Mesendoderm (in vitro differentiated cells): Measurements from ENCODE around the gene SUN5.

Experiments
- DNase-seq: peaks from one replicate; pipeline ENCODE4 v3.0.0; 2013
- H2AK5ac ChIP-seq: 2 replicates; pipeline ENCODE4 v1.6.1; 2013; ENCODE audit warnings: low read length, inconsistent platforms
- H2BK120ac ChIP-seq: 2 replicates; pipeline ENCODE4 v1.6.1; 2013; ENCODE audit warnings: low read depth, mild to moderate bottlenecking, low read length, moderate library complexity, mixed read lengths
- H2BK15ac ChIP-seq: replicated peaks from 2 replicates; pipeline ENCODE4 v1.6.1; 2013; ENCODE audit warnings: low read depth, mild to moderate bottlenecking, moderate library complexity
- H2BK5ac ChIP-seq: 2 replicates; pipeline ENCODE4 v1.6.1; 2013; ENCODE audit warnings: low read length, inconsistent platforms
- H3K18ac ChIP-seq: 2 replicates; pipeline ENCODE4 v1.6.1; 2013; ENCODE audit warnings: mild to moderate bottlenecking, low read length, mixed read lengths
- H3K23ac ChIP-seq: one replicate; pipeline ENCODE4 v1.6.1; 2013; ENCODE audit warnings: low read length
- H3K27ac ChIP-seq: 2 replicates; pipeline ENCODE4 v1.5.1; 2013; ENCODE audit warnings: low read depth, mild to moderate bottlenecking, inconsistent platforms, low read length, moderate library complexity
- H3K27me3 ChIP-seq: 2 replicates; pipeline ENCODE4 v1.6.1; 2013; ENCODE audit warnings: low read length, control low read depth, mild to moderate bottlenecking, inconsistent platforms; ENCODE audit not compliant: insufficient read depth, poor library complexity
- H3K36me3 ChIP-seq: 2 replicates; pipeline ENCODE4 v1.6.1; 2013; ENCODE audit warnings: low read length, inconsistent platforms; ENCODE audit not compliant: control insufficient read depth, insufficient read depth
- H3K4ac ChIP-seq: one replicate; pipeline ENCODE4 v1.6.1; 2013; ENCODE audit warnings: low read depth, mild to moderate bottlenecking, low read length, moderate library complexity
- H3K4me1 ChIP-seq: 2 replicates; pipeline ENCODE4 v1.6.1; 2013; ENCODE audit warnings: low read depth, low read length, inconsistent platforms; ENCODE audit not compliant: control insufficient read depth
- H3K4me2 ChIP-seq: 2 replicates; pipeline ENCODE4 v1.6.1; 2013; ENCODE audit warnings: low read length
- H3K4me3 ChIP-seq: 2 replicates; pipeline ENCODE4 v1.5.1; 2013; ENCODE audit warnings: mild to moderate bottlenecking, low read length
- H3K56ac ChIP-seq: one replicate; pipeline ENCODE4 v1.6.1; 2013; ENCODE audit warnings: low read length
- H3K79me1 ChIP-seq: 2 replicates; pipeline ENCODE4 v1.6.1; 2013; ENCODE audit warnings: low read length, inconsistent platforms
- H3K79me2 ChIP-seq: 2 replicates; pipeline ENCODE4 v1.6.1; 2013; ENCODE audit warnings: mild to moderate bottlenecking, low read length; ENCODE audit not compliant: control insufficient read depth, insufficient read depth
- H3K9ac ChIP-seq: 2 replicates; pipeline ENCODE4 v1.6.1; 2013; ENCODE audit warnings: low read length, inconsistent platforms
- H4K5ac ChIP-seq: one replicate; pipeline ENCODE4 v1.6.1; 2013; ENCODE audit warnings: low read length
- H4K8ac ChIP-seq: one replicate; pipeline ENCODE4 v1.6.1; 2013; ENCODE audit warnings: low read depth, mild to moderate bottlenecking, control low read depth, low read length, moderate library complexity
- WGBS: extraction: QIAGEN DNeasy Blood & Tissue Kit; methylation state at CpG from one replicate; pipeline ENCODE4 v1.1.7; 2013; ENCODE audit warnings: low lambda C conversion rate, missing lambda C conversion rate; ENCODE audit not compliant: insufficient coverage; ENCODE audit errors: extremely low coverage; 5-methylcytosine and 5-hydroxymethylcytosine counted together

The SUN5 gene

DNA sequence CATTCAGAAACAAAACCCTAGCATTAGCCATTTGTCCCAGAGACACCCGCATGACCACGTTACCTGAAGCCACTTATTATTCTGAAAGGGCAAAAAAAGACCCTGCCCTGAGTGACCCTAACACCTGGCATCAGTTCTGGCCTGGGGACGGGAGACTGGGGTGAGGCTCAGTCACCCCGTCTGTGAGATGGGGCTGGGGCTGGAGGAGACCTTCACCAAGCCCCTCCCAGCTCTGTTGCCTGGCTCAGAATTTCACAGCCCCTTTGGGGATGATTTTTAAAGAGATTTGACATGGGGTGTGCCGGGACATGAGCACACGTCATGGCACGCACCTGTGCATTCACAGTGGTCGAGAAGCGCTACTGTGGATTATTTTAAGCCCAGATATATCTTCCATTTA is 25.8 kb upstream of the SUN5 start:
- Histone ChIP-seq H2BK15ac (no peak overlapping the region), H4K5ac (no peak overlapping the region)
- no CpG with 5 or more reads among the region's 9 CpGs for WGBS

DNA sequence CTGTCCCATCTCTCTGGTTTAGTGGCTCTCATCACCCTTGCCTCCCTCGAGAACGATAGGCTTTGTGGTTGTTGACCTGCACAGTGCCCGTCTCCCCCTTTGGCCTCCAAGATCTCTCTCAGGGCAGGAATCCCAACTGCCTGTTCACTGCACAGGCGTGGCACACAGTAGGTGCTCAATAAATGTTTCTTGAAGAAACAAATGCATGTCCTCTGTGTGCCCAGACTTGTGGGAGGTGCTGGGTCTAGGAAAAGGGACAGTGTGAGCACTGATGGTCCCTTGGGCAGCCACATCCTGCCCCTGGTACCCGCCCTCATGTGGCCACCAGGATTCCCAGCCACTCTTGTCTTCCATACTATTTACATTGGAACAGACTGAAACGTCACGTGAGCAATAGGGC is 24.6 kb upstream of the SUN5 start:
- H3K36me3 ChIP-seq, result no peaks in the 10 kb centered on the region
- H3K23ac ChIP-seq, result no peak overlapping the region
- no peak overlapping the region for H4K5ac ChIP-seq
- DNase-seq, result no peak
- no peaks in the 10 kb centered on the region for H3K79me1 ChIP-seq
- peaks cover 3% of the 10 kb centered on the region for H3K4me1 ChIP-seq
- no peak overlapping the region for H3K18ac ChIP-seq
- H2AK5ac ChIP-seq, result no peak overlapping the region
- H2BK120ac ChIP-seq, result no peak overlapping the region
- H3K9ac ChIP-seq, result no peak overlapping the region
- H2BK15ac ChIP-seq, result no peak overlapping the region
- H3K4ac ChIP-seq, result no peak overlapping the region
- no peak overlapping the region for H3K27ac ChIP-seq
- no peaks in the 10 kb centered on the region for H3K79me2 ChIP-seq
- no peaks in the 10 kb centered on the region for H3K27me3 ChIP-seq
- no peak overlapping the region for H2BK5ac ChIP-seq
- H3K56ac ChIP-seq, result no peak overlapping the region
- H4K8ac ChIP-seq, result no peak overlapping the region
- H3K4me3 ChIP-seq, result no peak overlapping the region
- WGBS, result no CpG with 5 or more reads among the region's 7 CpGs
- no peak overlapping the region for H3K4me2 ChIP-seq

More for the DNA sequence above, 25.8 kb upstream of the SUN5 start:
- Histone ChIP-seq H3K56ac (no peak overlapping the region), H3K9ac (no peak overlapping the region), H2BK120ac (no peak overlapping the region), H3K36me3 (no peaks in the 10 kb centered on the region), H2BK5ac (no peak overlapping the region), H3K27ac (no peak overlapping the region), H3K79me1 (no peaks in the 10 kb centered on the region), H3K27me3 (no peaks in the 10 kb centered on the region), H3K79me2 (no peaks in the 10 kb centered on the region), H3K18ac (no peak overlapping the region), H3K4me1 (no peaks in the 10 kb centered on the region), H3K4ac (no peak overlapping the region), H3K4me3 (no peak overlapping the region), H4K8ac (no peak overlapping the region), H3K23ac (no peak overlapping the region), H2AK5ac (no peak overlapping the region), H3K4me2 (no peak overlapping the region)
- no peak for DNase-seq

DNA sequence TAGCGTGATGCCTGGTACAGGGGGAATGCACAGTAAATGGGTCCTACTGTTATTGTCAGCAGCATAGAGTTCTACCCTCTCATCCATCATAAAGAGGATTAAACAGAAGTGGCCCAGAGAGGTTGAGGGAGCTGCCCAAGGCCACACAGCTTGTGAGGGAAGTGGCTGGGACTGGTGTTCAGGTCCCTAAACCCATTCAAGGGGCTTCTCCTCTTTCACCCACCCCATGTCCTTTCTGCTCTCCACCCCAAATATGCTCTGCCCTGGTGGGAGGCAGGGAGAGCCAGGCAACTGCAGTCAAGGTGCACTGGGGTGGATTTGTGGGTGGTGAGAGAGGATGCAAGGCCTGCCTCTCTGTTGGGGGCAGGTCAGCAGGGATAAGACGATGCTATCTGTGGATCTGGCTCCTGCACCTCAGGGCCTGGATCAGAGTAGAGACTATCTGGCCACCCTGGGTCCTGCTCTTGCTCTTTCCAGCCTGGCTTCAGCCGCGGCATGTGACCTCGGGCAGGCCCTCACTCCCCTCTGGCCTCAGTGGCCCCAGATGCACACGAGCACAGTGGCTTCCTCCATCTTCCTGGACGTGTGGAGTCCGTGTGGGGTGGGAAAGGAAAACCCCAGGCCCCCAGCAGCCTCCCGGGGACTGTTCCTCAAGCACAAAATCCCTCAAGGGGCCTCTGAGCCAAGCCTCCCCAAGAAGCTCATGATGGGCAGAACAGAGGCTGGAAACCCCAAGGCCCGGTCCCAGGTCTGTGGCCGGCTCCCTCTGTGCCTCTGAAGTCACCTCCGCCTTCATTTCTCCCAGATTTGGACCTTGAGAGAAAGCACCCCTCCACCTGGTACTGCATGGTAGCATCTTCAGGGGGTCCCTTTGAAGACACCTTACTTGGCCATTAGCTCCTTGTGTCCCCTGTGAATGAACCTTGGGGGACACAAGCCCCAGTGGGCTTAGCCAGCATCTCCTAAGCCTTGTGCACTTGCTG is 23.8 kb upstream of the SUN5 start:
- no peak for DNase-seq

DNA sequence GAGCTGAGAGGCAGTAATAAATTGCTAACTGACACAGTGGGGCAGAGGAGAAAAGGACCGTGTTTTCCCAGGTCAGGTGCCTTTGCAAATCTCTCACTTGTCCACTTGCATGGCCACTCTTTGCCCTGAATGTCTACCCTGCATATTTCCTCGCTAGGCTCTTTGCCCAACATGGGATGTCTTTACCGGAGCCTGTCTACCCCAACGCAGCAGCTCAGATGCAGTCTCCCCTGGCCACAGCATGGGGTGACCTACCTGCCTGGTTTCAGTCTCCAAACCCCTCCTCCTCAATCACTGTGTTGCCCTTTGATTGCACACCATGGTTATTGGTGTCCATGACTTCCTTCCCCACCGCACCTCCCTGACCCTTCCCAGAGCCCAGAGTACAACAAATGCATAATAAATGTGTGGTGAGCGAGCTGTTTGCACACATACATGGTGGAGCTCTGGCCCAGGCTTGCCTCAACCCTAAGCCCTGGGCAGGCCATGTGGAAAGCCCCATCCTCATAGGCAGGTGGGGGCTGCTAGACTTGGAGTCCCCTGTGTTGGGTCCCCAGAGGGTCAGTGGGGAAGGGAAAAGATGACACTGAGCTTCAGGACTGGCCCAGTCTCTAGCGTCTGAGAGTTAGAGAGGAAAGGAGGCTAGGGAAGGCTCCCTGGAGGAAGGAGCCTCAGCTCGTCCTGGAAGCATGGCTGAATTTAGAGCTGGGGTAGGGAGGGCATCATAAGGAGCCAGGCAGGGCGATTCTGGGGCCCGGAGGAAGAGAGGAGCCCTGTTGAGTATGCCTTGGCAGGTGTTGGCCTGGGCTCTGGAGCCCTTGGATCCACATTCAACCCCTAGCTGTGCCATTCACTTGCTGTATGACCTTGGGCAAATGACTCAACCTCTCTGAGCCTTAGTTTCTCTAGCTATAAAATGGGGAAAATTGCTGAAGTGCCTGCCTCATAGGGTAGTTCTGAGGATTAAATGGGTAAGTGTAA is 22.8 kb upstream of the SUN5 start:
- no peak overlapping the region for H4K5ac ChIP-seq
- H3K4me2 ChIP-seq, result no peak overlapping the region
- no peaks in the 10 kb centered on the region for H3K36me3 ChIP-seq
- H3K18ac ChIP-seq, result no peak overlapping the region
- no peak overlapping the region for H4K8ac ChIP-seq
- no peak overlapping the region for H3K27ac ChIP-seq
- no peak overlapping the region for H3K9ac ChIP-seq
- no peaks in the 10 kb centered on the region for H3K79me2 ChIP-seq
- no CpG with 5 or more reads among the region's 10 CpGs for WGBS
- no peak overlapping the region for H3K23ac ChIP-seq
- no peak overlapping the region for H2BK5ac ChIP-seq
- no peak overlapping the region for H2BK120ac ChIP-seq
- no peak overlapping the region for H3K4me3 ChIP-seq
- no peak overlapping the region for H3K56ac ChIP-seq
- no peak overlapping the region for H2BK15ac ChIP-seq
- no peak overlapping the region for H3K4ac ChIP-seq
- H2AK5ac ChIP-seq, result no peak overlapping the region
- H3K4me1 ChIP-seq, result peaks cover 7% of the 10 kb centered on the region
- no peaks in the 10 kb centered on the region for H3K79me1 ChIP-seq
- no peak for DNase-seq
- H3K27me3 ChIP-seq, result no peaks in the 10 kb centered on the region

More for the DNA sequence above, 23.8 kb upstream of the SUN5 start:
- Histone ChIP-seq H3K36me3 (no peaks in the 10 kb centered on the region), H4K5ac (no peak overlapping the region), H2AK5ac (no peak overlapping the region), H3K79me1 (no peaks in the 10 kb centered on the region), H2BK120ac (no peak overlapping the region), H4K8ac (no peak overlapping the region), H2BK5ac (no peak overlapping the region), H3K23ac (no peak overlapping the region), H3K18ac (no peak overlapping the region), H3K27me3 (no peaks in the 10 kb centered on the region), H3K4ac (no peak overlapping the region), H2BK15ac (no peak overlapping the region), H3K4me2 (no peak overlapping the region), H3K27ac (no peak overlapping the region), H3K4me3 (no peak overlapping the region), H3K4me1 (peaks cover 7% of the 10 kb centered on the region), H3K79me2 (no peaks in the 10 kb centered on the region), H3K56ac (no peak overlapping the region), H3K9ac (no peak overlapping the region)
- no CpG with 5 or more reads among the region's 12 CpGs for WGBS

DNA sequence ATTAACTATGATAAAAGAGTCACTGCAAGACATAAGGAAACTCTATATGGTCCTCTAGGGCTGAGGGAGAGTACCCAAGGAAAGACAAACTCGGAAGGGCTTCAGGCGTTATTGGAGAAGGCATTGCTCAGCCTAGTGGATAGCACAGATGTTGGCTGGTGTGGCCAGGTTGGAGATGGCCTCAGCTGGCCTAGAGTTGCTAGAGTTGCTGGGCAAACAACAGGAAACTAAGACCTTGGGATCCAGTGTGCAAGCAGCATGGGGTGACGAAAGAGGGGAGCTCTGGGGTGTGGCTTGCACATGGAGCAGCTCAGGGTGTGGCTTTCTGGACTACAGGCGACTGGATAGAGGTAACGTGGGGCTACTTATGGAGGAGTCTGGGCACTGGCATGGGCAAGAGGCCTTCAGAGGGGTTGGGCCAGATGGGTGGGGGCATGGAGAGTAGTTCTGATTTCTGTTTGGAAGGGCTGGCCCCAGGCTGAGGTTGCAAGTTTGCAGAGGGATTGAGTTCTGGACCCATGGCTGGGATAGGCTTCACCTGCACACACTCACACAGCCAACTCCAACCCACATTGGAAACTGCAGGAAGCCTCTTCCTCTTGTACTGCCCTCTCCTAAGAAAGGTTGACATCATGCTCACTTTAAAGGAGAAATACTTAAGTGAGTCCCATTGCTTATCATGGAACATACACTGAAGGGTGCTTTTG is 22.0 kb upstream of the SUN5 start:
- no peaks in the 10 kb centered on the region for H3K36me3 ChIP-seq
- H3K9ac ChIP-seq, result no peak overlapping the region
- H4K5ac ChIP-seq, result no peak overlapping the region
- no peak overlapping the region for H2BK15ac ChIP-seq
- H3K4me1 ChIP-seq, result peaks cover 7% of the 10 kb centered on the region
- no peak for DNase-seq
- H3K27me3 ChIP-seq, result no peaks in the 10 kb centered on the region
- no peaks in the 10 kb centered on the region for H3K79me1 ChIP-seq
- H3K18ac ChIP-seq, result no peak overlapping the region
- H3K27ac ChIP-seq, result no peak overlapping the region
- H3K56ac ChIP-seq, result no peak overlapping the region
- H3K4ac ChIP-seq, result no peak overlapping the region
- no peak overlapping the region for H2BK5ac ChIP-seq
- no peak overlapping the region for H3K23ac ChIP-seq
- no peak overlapping the region for H2BK120ac ChIP-seq
- H3K4me2 ChIP-seq, result no peak overlapping the region
- H2AK5ac ChIP-seq, result no peak overlapping the region
- H3K4me3 ChIP-seq, result no peak overlapping the region
- no CpG with 5 or more reads among the region's 5 CpGs for WGBS
- no peak overlapping the region for H4K8ac ChIP-seq
- no peaks in the 10 kb centered on the region for H3K79me2 ChIP-seq
